KBM-7 (cell line): ENCODE results near the gene ASF1B.

ENCODE experiments used
- DNase-seq: peaks from one replicate; pipeline ENCODE4 v3.0.0-alpha.2; 2015
- in situ Hi-C: fragments of 300-500 bp; cut with MboI; formaldehyde crosslinking; loops from 2 replicates; pipeline ENCODE4 v1.14.3; 2020; ENCODE audit warnings: low sequenced_read_pairs, low pct_unique_long_range_greater_than_20kb, mixed read lengths

Gene ASF1B

DNA sequence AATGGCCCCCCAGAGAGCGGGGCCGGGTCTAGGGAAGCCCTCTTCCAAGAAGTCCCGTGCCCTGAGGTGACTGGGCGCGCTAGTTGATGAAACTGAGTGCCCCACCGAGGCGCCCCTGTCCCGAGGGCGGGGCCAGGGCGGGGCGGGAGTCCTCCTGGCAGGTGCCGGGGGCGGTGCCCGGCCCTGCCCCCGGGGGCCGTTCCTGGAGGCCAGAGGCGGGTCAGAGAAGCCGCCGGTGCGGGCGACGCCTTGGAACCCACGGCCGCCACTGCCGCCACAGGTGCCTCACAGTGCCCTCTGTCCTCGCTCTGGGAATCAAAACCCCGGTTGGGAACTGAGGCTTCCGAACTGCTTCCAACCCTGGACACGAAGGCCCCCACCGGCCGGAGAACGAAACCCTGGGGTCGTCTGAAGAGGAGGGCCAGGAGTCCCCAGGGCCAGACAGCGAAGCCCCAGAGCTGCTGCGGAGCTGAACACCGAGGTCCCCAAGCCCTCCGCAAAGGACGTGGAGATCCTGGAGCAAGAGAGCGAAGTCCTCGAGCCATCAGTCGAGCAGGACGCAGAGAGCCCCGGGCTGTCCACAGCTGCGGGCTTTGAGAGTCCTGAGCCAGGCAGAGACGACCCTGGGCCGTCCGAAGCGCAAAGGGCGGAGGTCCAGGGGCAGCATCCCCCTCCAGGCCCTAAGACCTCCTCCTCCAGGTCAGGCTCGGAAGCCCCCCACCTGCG lies 63.7 kb downstream of the ASF1B start, which contains the start of gene MISP3:
Gene MISP3, plus strand, starts transcription at position 252 of the 726 bp plus-strand sequence. CDS start 524 bp downstream, outside the sequence.
- DNase-seq, result peak; percentile 42

DNA sequence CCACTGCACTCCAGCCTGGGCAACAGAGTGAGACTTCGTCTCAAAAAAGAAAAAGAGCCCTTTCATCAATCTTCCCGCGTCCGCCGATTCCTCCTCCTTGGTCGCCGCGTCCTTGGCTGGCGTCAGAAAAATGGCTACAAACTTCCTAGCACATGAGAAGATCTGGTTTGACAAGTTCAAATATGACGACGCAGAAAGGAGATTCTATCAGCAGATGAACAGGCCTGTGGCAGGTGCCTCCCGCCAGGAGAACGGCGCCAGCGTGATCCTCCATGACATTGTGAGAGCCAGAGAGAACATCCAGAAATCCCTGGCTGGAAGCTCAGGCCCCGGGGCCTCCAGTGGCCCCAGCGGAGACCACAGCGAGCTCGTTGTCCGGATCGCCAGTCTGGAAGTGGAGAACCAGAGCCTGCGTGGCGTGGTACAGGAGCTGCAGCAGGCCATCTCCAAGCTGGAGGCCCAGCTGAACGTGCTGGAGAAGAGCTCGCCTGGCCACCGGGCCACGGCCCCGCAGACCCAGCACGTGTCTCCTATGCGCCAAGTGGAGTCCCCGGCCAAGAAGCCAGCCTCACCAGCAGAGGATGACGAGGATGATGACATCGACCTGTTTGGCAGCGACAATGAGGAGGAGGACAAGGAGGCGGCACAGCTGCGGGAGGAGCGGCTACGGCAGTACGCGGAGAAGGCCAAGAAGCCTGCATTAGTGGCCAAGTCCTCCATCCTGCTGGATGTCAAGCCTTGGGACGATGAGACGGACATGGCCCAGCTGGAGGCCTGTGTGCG lies 65.9 kb downstream of the ASF1B start:
- no peak for DNase-seq
- in situ Hi-C loops, result loop anchor here (25.0 kb wide), 1 partner anchor 183 kb away; the partner anchor contains the start of gene NANOS3

More for the DNA sequence above, 63.7 kb downstream of the ASF1B start, which contains the start of gene MISP3:
- in situ Hi-C loops, result loop anchor here (25.0 kb wide), 1 partner anchor 185 kb away; the partner anchor contains the start of gene NANOS3
